ENCODE results near the gene HTD2. TPM values are rescaled to one million over a fixed set of nuclear protein-coding genes. Genes with fewer than 3 reads are reported as not detected.

The HTD2 gene
- total and polyA plus RNA-seq, 9 of the 15 experiments (the other 6 are each of a cell fraction or from before 2014, with no cell fraction given) = 1.8 to 22.8 (median 9.6) TPM

DNA sequence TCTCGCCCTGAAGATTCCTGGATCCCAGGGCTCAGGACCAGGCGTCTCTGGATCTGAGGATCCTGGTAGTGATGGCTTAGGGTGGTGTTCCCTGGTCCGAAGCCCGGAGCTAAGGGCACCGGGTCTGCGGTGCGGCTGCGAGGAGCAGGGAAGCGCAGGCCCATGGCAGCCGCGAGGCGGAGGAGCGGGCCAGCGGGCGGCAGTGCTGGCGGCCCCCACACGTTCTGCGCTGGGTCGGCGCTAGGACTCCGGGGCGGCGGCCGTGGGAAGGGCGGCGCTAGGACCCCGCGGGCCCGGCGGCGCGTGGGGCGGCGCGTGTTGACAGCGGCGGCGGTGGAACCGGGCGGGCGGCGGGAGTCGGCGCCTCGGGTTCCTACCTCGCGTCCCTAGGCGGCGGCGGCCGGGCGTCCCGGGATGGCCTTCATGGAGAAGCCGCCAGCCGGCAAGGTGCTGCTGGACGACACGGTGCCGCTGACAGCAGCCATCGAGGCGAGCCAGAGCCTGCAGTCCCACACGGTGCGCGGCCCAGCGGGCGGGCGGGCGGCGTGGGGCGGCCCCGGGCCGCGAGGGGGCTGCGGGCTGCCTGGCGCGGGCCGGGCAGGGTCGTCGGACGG is 26.4 kb downstream of the HTD2 start, which contains the start of gene PXK (continued):
- peak in 1 of 2 experiments; percentile 72; a peak in 2 of 4 replicates for TF ChIP-seq NONO (IDR thresholded peaks at IDR 0.05; ENCODE audit: low read depth in 2 of 2, low read length in 1 of 2)
- TF ChIP-seq FOXP1 (CRISPR knock-in tag; IDR thresholded peaks at IDR 0.05) = peak; percentile 95
- no peak for TF ChIP-seq SNRNP70 (optimal IDR thresholded peaks at IDR 0.05; ENCODE audit: low read depth, low read length)
- peak; percentile 76 for TF ChIP-seq NR3C1 (CRISPR knock-in tag; IDR thresholded peaks at IDR 0.05)
- TF ChIP-seq ZNF695 (CRISPR knock-in tag; IDR thresholded peaks at IDR 0.05) = no peak

DNA sequence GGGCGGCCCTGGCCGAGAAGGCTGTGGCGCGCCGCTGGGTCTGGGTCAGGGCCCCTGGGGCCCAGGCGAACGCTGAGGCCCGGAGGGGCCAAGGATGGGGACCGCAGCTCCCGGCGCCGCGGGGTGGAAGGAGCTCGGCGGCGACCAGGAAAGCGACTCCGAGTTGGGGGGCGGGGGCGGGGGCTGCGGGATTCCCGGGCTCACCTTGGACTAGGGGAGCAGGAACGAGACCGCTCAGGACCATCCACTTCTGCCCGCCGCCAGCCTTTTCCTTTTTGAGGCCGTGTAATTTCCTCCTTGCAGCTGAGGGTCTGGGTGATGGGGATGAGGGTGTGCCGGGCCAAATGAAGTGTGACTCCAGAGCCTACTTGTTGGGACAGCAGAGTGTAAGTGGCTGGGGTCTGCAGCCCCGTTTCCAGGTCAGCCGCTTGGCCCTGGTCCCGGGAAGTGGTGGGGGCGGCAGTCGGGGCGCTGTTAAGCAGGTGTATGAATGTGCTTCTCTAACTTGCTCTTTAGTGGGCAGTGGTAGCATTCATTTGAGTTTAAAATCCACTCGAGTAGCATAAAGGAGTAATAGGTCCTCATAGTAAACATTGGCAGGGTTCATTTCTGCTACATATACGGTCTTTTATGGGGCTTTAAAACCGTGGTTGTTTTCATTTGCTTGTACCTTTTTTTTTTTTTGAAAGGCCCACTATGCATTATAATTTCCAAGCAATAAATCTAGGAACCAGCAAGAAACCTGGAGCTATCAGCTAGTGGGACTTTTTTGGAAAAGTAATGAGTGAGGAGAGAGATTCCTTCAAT is 27.1 kb downstream of the HTD2 start:
- Histone ChIP-seq H3K27ac (ENCODE audit: extremely low read depth, low read depth, low read length) (peak overlapping the region; percentile 64), H2AFZ (ENCODE audit: low read depth, low read length) (peak overlapping the region; percentile 66), H3K79me2 (ENCODE audit: control insufficient read depth, insufficient read depth, low read length) (peaks cover 28% of the 10 kb centered on the region), H3K4me1 (replicated peaks in 1 of 2; ENCODE audit: control insufficient read depth in 2 of 2, insufficient read depth in 2 of 2, low read length in 2 of 2) (peaks cover 16 to 21% of the 10 kb centered on the region in 2 experiments; a peak in 4 of 5 replicates), H3K4me3 (peak overlapping the region; percentile 72), H3K9me3 (replicated peaks; ENCODE audit: control insufficient read depth, insufficient read depth, low read depth, low read length) (no peaks in the 10 kb centered on the region), H3K9me1 (ENCODE audit: control insufficient read depth, insufficient read depth, low read length) (no peaks in the 10 kb centered on the region), H3K4me2 (ENCODE audit: insufficient read depth, low read length) (peak overlapping the region; percentile 90), H3K9ac (ENCODE audit: insufficient read depth in 1 of 2, low read depth in 2 of 2, low read length in 2 of 2) (peak overlapping the region; percentile 63 to 92), H4K20me1 (replicated peaks; ENCODE audit: control insufficient read depth, insufficient read depth, low read length) (no peaks in the 10 kb centered on the region), H3K36me3 (ENCODE audit: control insufficient read depth, insufficient read depth, low read length) (no peaks in the 10 kb centered on the region), H3K27me3 (ENCODE audit: control insufficient read depth in 2 of 2, insufficient read depth in 2 of 2, low read length in 2 of 2) (no peaks in the 10 kb centered on the region)
- peak; percentile 48 for ATAC-seq
- BruUV-seq (replicated peaks) = TSS peak; percentile 56
- intact Hi-C loops (cut with micrococcal nuclease) = loop anchor here (2.0 kb wide), 1 partner anchor 157 kb away; no protein-coding TSS in a partner anchor
- in situ Hi-C loops (cut with MboI) = no loop called here
- 0% methylated on average over 23 of the region's 37 CpGs for WGBS (ENCODE audit: insufficient coverage, low coverage, missing lambda C conversion rate)
- no peak for FAIRE-seq
- POLR2A ChIA-PET = interaction anchor here (1.3 to 2.2 kb wide), 3 partner anchors 11 to 17 kb away, joined by 4 to 6 read pairs (median 5); no protein-coding TSS in a partner anchor
- CTCF ChIA-PET (ENCODE audit: low intra/inter-chr PET ratio) = no interaction called here
- peak in 2 of 4 experiments; percentile 21 to 33 for DNase-seq (ENCODE audit: extremely low read depth in 1 of 4, low spot score in 3 of 4)
- TF ChIP-seq, protein P1, sequence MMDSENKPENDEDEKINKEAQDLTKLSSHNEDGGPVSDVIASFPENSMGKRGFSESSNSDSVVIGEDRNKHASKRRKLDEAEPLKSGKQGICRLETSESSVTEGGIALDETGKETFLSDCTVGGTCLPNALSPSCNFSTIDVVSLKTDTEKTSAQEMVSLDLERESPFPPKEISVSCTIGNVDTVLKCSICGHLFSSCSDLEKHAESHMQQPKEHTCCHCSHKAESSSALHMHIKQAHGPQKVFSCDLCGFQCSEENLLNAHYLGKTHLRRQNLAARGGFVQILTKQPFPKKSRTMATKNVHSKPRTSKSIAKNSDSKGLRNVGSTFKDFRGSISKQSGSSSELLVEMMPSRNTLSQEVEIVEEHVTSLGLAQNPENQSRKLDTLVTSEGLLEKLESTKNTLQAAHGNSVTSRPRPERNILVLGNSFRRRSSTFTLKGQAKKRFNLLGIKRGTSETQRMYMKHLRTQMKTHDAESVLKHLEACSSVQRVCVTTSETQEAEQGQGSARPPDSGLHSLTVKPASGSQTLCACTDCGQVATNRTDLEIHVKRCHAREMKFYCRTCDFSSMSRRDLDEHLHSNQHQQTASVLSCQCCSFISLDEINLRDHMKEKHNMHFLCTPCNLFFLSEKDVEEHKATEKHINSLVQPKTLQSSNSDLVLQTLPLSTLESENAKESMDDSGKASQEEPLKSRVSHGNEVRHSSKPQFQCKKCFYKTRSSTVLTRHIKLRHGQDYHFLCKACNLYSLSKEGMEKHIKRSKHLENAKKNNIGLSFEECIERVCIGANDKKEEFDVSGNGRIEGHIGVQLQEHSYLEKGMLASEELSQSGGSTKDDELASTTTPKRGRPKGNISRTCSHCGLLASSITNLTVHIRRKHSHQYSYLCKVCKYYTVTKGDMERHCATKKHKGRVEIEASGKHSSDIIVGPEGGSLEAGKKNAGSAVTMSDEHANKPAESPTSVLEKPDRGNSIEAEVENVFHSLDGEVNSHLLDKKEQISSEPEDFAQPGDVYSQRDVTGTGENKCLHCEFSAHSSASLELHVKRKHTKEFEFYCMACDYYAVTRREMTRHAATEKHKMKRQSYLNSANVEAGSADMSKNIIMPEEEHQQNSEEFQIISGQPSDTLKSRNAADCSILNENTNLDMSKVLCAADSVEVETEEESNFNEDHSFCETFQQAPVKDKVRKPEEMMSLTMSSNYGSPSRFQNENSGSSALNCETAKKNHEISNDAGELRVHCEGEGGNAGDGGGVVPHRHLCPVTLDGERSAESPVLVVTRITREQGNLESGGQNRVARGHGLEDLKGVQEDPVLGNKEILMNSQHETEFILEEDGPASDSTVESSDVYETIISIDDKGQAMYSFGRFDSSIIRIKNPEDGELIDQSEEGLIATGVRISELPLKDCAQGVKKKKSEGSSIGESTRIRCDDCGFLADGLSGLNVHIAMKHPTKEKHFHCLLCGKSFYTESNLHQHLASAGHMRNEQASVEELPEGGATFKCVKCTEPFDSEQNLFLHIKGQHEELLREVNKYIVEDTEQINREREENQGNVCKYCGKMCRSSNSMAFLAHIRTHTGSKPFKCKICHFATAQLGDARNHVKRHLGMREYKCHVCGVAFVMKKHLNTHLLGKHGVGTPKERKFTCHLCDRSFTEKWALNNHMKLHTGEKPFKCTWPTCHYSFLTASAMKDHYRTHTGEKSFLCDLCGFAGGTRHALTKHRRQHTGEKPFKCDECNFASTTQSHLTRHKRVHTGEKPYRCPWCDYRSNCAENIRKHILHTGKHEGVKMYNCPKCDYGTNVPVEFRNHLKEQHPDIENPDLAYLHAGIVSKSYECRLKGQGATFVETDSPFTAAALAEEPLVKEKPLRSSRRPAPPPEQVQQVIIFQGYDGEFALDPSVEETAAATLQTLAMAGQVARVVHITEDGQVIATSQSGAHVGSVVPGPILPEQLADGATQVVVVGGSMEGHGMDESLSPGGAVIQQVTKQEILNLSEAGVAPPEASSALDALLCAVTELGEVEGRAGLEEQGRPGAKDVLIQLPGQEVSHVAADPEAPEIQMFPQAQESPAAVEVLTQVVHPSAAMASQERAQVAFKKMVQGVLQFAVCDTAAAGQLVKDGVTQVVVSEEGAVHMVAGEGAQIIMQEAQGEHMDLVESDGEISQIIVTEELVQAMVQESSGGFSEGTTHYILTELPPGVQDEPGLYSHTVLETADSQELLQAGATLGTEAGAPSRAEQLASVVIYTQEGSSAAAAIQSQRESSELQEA (IDR thresholded peaks at IDR 0.05; ENCODE audit: low read depth) = no peak
- no peak for TF ChIP-seq CHD4 (IDR thresholded peaks at IDR 0.05; ENCODE audit: insufficient read depth, insufficient replicate concordance, low read depth, low read length, poor library complexity, severe bottlenecking)
- peak; percentile 43 for TF ChIP-seq NFIC (IDR thresholded peaks at IDR 0.05)

Data from K562 (cell line).